ENCODE results near the gene C10orf143.
"Not testable (repeated sequence)": the region's sequence is repeated elsewhere in the genome, so short reads cannot be mapped to it uniquely, and the experiment has no call there.

The C10orf143 gene

DNA sequence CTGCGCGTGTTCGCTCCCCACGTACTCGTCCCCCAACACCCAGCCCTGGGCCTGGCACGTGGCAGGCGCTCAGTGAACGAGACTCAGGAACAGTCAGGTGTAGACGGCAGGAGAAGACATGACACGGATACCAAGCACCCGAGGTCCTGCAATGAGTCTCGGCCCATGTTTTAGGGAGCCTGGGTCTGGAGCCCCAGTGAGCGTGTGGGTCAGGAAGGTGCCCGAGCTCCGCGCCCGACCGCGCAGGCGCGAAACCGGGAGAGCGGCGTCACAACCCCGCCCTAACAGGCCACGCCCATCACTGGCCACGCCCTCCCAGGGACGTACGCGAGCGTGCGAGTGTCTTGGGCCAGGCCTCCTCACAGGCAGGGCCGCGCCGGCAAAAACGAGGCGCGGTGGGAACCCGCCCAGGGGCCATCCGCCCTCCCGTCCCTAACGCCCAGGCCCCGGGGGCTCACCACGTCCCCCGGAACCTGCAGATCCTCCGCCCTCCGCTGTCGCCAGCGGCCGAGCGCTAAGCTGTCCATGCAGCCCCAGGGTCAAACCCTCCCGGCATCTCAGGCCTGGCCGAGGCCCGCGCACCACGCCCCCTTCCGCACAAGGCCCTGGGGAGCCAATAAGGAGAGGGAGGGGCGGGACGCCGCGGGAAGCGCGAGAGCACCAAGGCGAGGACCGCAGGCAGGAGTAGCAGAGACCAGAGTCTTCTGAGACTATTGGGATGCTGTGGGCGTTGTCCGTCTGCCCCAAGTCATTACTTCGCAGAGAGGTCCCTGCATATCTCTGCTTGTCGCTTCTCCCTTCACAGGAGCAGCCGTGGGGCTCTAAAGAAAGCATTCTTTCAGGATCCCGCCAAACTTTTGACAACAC lies at the start of gene C10orf143:
Gene C10orf143 (minus strand): TSS at position 585 of the 867 bp plus-strand sequence. CDS start 58 bp downstream, at position 527.
- DNase-seq (ENCODE audit: low read depth in 2 of 2) = peak; percentile 97 to 98

- DNase-seq (ENCODE audit: low read depth in 2 of 2) = no peak
Measured at GRCh38 chr10:130159192-130159794, 48.7 kb upstream of the C10orf143 start.

GRCh38 chr10:130146042-130146441 lies 35.4 kb upstream of the C10orf143 start:
- DNase-seq (ENCODE audit: low read depth in 2 of 2) = no peak

DNA sequence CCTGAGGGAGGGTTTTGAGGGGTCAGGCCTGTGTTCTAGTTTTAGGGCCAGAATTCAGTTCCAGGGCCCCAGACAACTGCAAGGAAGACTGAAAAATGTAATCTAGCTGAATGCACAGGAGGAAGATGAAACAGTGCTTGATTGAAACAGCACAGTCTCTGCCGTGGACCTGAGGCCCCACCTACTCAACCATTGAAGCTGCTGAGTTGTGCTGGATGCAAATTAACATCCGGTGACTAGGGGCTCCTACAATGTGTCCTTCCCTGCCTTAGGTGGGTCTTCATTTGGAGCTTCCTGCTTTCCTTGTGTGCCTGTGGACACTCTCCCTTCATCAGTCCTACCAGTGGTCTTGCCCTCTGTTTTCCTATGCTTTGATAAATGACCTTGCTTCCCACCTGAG lies 31.2 kb upstream of the C10orf143 start:
- DNase-seq (ENCODE audit: low read depth in 2 of 2) = no peak

DNA sequence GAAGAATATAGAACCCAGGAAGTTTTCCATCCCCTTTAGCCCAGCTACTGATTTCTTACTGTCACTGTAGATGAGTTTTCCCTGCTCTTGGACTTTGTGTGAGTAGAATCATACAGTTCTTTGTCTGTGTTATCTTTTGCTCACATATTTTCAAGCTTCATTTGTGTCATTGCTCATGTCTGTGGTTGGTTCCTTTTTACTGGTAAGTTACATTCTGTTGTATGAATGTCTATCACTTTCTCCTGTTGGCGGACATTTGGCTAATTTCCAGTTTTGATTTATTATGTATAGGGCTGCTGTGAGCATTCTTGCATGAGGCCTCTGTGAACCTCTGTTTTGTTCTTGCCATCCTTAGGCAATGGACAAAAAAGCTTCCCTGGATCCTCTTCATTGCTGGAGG lies 30.8 kb upstream of the C10orf143 start:
- no peak for DNase-seq (ENCODE audit: low read depth in 2 of 2)

- DNase-seq (ENCODE audit: low read depth in 2 of 2) = no peak
Measured at GRCh38 chr10:130141038-130141437, 30.4 kb upstream of the C10orf143 start.

DNA sequence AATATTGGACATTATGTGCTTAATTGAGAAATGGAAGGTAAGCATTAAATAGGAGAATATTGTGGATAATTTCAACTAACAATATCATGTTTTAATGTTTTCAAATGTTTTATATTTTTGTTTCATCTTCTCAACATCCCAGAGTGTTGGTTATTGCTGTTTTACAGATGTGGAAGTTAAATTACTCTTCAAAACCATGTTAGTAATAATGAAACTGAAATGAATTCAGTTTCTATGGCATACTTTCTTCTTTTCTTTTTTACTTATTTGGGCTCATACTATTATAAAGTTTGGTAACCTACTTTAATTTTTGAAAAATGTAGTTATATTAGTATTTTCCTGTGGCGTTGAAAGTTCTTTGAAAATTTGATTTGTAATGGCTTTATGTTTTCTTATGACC lies 29.8 kb upstream of the C10orf143 start:
- DNase-seq (ENCODE audit: low read depth in 2 of 2) = no peak

DNA sequence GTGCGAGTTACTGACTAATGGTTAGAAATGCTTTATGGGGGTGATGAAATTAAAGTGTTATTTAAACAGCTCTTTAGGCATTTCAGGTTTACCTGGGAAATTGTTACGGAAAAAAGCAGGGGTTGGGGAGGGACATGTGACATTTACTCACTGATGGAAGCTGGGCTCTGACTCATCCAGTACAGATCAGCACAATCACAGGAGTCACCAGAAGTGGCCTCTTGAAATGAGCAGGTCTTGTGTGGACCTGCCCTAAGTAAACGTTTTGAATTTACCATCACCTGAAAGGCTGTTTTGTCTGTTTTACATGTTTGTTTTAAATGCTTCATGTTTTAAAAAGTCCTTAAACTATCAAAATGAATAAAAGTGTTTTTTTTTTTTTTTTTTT lies 27.8 kb upstream of the C10orf143 start:
- DNase-seq (ENCODE audit: low read depth in 2 of 2) = peak in 1 of 2 experiments; percentile 19

- no peak for DNase-seq (ENCODE audit: low read depth in 2 of 2)
Measured at GRCh38 chr10:130137659-130138478, 27.2 kb upstream of the C10orf143 start.

DNA sequence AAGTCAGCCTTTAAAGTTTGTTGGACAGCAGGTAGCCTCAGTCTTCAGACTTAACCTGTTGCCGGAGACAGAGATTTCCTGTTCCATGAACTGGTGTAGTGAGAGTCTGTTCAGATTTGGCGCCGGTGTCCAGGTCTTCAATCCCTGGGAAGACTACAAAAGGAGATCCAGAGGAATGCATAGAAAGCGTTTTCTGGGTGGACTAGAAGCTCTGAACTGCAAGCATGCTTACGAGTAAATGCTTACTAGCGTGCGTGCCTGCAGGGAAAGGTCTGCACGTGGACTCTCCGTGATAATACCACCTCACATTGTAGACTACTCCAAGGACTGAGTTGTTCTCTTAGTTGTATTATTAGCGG lies 26.4 kb upstream of the C10orf143 start:
- DNase-seq (ENCODE audit: low read depth in 2 of 2) = no peak

DNA sequence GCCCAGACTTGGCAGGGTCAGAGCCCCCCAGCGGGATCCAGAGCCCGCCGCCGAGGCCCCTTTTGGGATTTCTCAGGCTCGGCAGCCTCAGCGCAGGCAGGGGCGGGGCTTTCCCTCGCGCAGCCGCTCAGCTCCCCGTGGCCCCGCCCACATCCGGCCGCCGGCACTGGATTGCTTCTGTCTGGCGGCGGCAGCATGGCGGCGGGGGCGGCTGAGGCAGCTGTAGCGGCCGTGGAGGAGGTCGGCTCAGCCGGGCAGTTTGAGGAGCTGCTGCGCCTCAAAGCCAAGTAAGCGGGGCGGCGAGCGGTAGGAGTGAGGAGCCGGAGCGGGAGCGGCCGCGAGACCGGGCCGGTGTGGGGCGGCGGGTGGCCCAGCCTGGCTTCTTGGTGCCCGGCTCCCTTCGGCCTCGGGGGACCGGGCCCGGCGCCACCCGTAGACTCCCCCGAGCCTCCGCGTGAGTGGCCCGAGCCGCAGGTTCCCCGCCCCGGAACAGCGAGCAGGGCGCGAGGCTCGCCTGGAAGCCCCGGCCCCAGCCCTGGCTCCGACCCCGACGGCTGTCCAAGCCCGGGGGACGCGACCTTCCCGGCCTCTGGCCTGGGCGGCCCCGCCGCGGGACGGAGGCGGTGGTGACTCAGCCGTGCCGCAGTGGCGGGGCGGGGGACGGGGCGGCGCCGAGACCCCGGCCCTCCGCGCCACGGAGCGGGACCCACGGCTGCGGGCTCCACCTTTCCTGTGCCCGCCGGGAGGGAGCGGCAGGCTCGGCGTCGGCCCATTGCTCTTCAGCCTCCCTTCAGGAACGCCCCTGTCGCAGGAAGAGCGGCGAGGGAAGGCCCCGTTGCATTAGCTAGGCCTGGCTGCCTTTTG lies 25.8 kb upstream of the C10orf143 start, which contains the start of gene GLRX3:
Gene GLRX3 (plus strand): TSS at position 166 of the 864 bp plus-strand sequence. CDS start 30 bp downstream, at position 196.
- peak; percentile 75 to 87 for DNase-seq (ENCODE audit: low read depth in 2 of 2)

GRCh38 chr10:130135676-130136225 lies 25.1 kb upstream of the C10orf143 start:
- no peak for DNase-seq (ENCODE audit: low read depth in 2 of 2)

DNA sequence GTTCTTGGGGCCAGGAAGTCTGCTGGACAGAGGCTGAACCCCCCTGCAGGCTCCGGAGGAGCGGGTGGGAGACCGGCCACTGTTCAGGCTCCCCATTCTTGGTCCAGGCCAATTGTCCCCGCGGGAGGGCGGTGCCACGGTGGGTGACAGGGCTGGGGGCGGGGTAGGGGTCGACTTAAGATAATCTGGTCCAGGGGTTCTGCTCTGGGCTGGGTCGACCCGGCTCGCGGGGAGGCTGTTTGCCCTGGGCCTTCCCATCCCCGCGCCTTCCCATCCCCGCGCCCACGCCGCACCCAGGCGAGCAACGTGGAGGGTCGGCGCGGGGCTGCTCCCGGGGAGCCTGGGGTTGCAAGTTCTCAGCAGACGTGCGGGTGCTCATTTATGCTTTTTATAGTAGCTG lies 18.3 kb upstream of the C10orf143 start:
- no peak for DNase-seq (ENCODE audit: low read depth in 2 of 2)

DNA sequence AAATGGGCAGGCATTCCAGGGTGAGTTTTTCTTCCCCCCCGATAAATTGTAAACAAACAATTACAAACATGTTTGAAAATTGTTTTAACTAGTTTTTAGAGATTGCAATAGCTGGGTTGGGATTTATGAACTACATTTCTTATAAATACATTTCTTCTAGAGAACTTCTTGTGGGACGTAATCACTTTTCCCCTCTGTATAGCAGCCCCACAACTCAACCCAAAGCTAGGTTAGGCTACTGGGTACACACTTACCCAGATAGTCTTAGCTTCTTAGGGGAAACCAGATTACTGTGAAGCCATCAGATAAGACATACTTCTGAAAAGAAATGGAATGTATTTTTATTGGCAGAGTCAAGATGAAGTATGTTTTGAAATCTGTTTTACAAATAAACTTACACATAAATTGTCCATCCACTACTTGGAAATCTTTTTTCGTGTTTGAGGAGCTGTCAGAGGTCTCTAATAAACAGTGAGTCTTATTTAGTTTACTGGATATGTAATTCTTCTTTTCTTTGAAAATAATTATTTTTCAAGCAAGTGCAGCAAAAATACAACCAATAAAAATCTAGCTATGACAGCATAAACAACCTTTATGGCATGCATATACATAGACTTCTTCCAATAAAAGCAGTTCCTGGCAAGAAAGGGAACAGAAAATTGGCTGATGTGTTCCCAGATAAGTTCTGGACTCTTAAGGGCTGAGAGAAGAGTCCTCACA lies 17.6 kb upstream of the C10orf143 start:
- DNase-seq (ENCODE audit: low read depth in 2 of 2) = no peak

DNA sequence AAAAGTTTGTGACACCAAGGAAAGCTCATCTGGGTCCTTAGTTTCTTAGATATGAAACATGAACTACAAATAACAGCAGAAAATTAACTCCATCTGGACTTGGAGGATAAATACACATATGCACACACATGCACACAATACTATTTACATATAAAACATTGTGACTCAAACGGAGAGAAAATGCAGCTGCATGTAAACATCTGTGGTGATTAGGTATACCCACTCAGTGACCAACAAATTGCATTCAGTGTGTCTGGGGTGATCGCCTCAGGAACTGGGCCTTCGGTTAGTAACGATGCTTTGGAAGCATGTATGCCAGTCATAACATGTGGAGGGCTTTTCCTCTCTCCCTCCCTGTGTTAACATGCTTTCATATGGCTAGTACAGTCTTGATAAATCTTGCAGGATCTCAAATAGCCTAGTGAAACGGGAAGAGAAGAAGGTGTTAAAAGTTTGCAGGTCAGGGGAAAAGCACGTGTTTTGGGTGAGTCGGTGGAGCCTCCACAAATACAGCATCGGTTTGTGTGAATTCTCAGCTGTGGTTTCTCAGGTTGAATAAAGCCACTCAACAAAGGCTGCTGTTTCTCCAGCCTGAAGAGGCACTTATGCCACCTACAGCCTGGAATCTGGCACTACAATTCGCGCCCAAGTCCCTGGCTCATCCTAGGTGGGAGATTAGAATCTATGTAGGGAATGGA lies 16.9 kb upstream of the C10orf143 start:
- peak in 1 of 2 experiments; percentile 40 for DNase-seq (ENCODE audit: low read depth in 2 of 2)

DNA sequence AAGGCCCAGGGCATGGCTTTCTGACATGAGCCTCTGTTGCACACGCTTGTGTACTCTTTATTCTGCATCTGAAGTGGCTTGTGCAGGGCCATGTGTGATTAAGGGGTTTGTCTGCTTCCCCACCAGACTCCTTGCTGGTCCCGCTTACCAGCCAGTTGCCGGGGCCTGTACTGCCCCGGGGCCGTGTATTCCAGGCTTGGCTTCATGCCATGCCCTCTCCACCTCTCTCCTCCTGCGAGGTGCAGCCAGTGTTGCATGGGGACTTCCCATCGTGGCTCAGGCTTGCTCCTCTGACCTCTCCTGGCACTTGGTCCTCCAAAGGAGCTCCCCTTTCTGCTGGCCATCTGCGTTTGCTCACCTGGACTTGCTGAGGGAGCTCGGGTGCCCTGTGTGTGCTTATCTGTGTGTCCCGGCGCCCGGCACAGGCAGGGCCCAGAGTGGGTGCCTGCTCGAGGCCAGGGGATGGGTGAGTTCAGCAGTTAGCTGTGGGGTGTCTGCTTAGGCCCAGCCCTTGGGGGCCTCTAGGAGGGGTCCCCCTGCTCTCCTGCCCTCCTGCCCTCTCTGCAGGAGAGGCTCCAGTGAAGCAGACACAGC lies 11.0 kb upstream of the C10orf143 start:
- DNase-seq (ENCODE audit: low read depth in 2 of 2) = no peak

GRCh38 chr10:130117535-130117934 lies 6.9 kb upstream of the C10orf143 start:
- DNase-seq (ENCODE audit: low read depth in 2 of 2) = not testable (repeated sequence)

DNA sequence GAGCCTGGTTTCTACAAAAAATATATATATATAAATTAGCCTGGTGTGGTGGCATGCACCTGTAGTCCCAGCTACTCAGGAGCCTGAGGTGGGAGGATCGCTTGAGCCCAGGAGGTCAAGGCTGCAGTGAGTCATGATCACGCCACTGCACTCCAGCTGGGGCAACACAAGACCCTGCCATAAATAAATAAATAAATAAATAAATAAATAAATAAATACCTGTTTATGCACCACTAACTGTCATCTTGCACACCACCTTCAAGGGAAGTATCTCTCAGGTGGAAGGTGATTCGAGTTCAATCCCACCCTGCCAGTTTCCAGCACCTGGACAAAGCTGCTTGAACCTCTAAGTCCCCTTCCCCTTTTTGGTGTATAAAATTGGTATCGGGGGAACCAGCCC lies 6.3 kb upstream of the C10orf143 start:
- not testable (repeated sequence) for DNase-seq (ENCODE audit: low read depth in 2 of 2)

DNA sequence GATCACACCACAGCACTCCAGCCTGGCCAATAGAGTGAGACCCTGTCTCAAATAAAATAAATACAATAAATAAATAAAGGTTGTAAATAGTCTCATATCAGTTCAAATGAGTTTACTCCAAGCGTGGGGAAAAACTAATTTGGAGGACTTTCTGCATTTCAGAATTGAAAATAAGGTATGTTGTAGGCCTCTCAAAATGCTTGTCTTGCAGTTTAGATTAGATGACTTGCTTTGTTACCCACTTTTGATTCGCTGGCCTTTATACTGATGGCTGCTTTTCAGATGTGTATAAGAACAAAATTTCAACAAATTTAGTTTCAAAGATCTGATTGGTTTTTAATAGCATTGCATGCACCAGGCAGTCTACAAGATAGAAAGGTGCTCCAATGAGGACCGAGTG lies 2.2 kb upstream of the C10orf143 start:
- no peak for DNase-seq (ENCODE audit: low read depth in 2 of 2)
